Thyroid gland (tissue), 4 donors: ENCODE measurements around the gene NOCT. TPM values are rescaled to one million over a fixed set of nuclear protein-coding genes. Genes with fewer than 3 reads are reported as not detected.

Experiments used
- DNase-seq, 2 donors: peaks; one replicate each; pipeline ENCODE4 v3.0.0-alpha.2; 2019
- H3K27ac ChIP-seq, 3 donors: fragments of 200-600 bp; sonication (generic); 1 replicate in 2 of 3; 2 replicates in 1 of 3; pipeline ENCODE4 v1.5.1; 2016 to 2019; ENCODE audit warnings: mild to moderate bottlenecking in 1 of 3, moderate library complexity in 1 of 3
- H3K27me3 ChIP-seq: fragments of 200-600 bp; sonication (generic); one replicate; pipeline ENCODE4 v1.5.1; 2019
- H3K36me3 ChIP-seq, 2 donors: fragments of 200-600 bp; sonication (generic); one replicate each; pipeline ENCODE4 v1.5.1; 2016 to 2019
- H3K4me1 ChIP-seq, 2 donors: fragments of 200-600 bp; sonication (generic); one replicate each; pipeline ENCODE4 v1.5.1; 2017 to 2019
- H3K4me3 ChIP-seq, 3 donors: fragments of 200-600 bp; sonication (generic); replicated peaks in 1 of 3; 1 replicate in 2 of 3; 2 replicates in 1 of 3; pipeline ENCODE4 v1.5.1; 2016; ENCODE audit warnings: mild to moderate bottlenecking in 1 of 3
- H3K9me3 ChIP-seq: fragments of 200-600 bp; sonication (generic); one replicate; pipeline ENCODE4 v1.5.1; 2017
- CTCF ChIP-seq, 6 experiments: fragments of 200-600 bp in 3 of 6; fragments of 450-650 bp in 3 of 6; sonication (generic) in 3 of 6; IDR thresholded peaks; one replicate each; pipeline ENCODE4 v1.5.1; 2016 to 2019; ENCODE audit warnings: antibody characterized with exemption in 6 of 6, mild to moderate bottlenecking in 2 of 6, inconsistent platforms in 1 of 6, moderate library complexity in 1 of 6
- POLR2A ChIP-seq, 2 donors: fragments of 450-650 bp; IDR thresholded peaks; one replicate each; pipeline ENCODE4 v1.6.1; 2017; ENCODE audit warnings: antibody characterized with exemption in 2 of 2, mild to moderate bottlenecking in 2 of 2, moderate library complexity in 1 of 2
- WGBS, 2 donors: methylation state at CpG; one replicate each; pipeline ENCODE4 v1.1.5; 2017; 5-methylcytosine and 5-hydroxymethylcytosine counted together
- intact Hi-C: fragments of 100-400 bp; cut with DNase I; formaldehyde crosslinking; loops from one replicate; pipeline ENCODE4 v1.15.1; 2023
- total RNA-seq, 4 donors: library from RNA; depleted of rRNA; stranded (reverse); fragments of >200 nt; gene quantifications; one replicate each; pipeline ENCODE4 v1.2.3, GENCODE V29; 2016

The NOCT gene
- total RNA-seq, 4 donors from 2014 or later, result 4.0 to 11.5 (median 6.6) TPM

GRCh38 chr4:139060591-139060990, 45.0 kb downstream of the NOCT start:
- 82 to 95% methylated on average over 3 of the region's 3 CpGs for WGBS, 2 donors
- no peak overlapping the region for H3K4me3 ChIP-seq
- H3K4me1 ChIP-seq, result no peaks in the 10 kb centered on the region
- TF ChIP-seq POLR2A (IDR thresholded peaks at IDR 0.05), result no peak
- TF ChIP-seq CTCF (IDR thresholded peaks at IDR 0.05), result no peak
- peaks cover 27 to 45% of the 10 kb centered on the region in 2 donors for H3K36me3 ChIP-seq
- no peaks in the 10 kb centered on the region for H3K9me3 ChIP-seq
- H3K27me3 ChIP-seq, result no peaks in the 10 kb centered on the region
- no peak for DNase-seq
- no peak overlapping the region for H3K27ac ChIP-seq
- intact Hi-C loops, result no loop called here

GRCh38 chr4:139076016-139076744, 60.6 kb downstream of the NOCT start:
- WGBS, 2 donors, result 95 to 97% methylated on average over 1 of the region's 1 CpG
- TF ChIP-seq POLR2A (IDR thresholded peaks at IDR 0.05) (no peak), CTCF (IDR thresholded peaks at IDR 0.05) (no peak)
- DNase-seq, result no peak
- Histone ChIP-seq H3K27ac (no peak overlapping the region), H3K4me1 (peaks cover 7 to 19% of the 10 kb centered on the region in 2 donors), H3K4me3 (no peak overlapping the region), H3K9me3 (no peaks in the 10 kb centered on the region), H3K27me3 (no peaks in the 10 kb centered on the region), H3K36me3 (peaks cover 9% of the 10 kb centered on the region in 2 donors)
- intact Hi-C loops, result no loop called here

GRCh38 chr4:139077567-139078355, 62.2 kb downstream of the NOCT start:
- intact Hi-C loops, result no loop called here
- Histone ChIP-seq H3K36me3 (peaks cover 0 to 2% of the 10 kb centered on the region in 2 donors), H3K4me1 (peaks cover 14 to 26% of the 10 kb centered on the region in 2 donors), H3K27ac (peak overlapping the region in 1 of 3 donors; percentile 1), H3K4me3 (no peak overlapping the region), H3K27me3 (no peaks in the 10 kb centered on the region), H3K9me3 (no peaks in the 10 kb centered on the region)
- no peak for DNase-seq
- TF ChIP-seq POLR2A (IDR thresholded peaks at IDR 0.05), result no peak
- no peak for TF ChIP-seq CTCF (IDR thresholded peaks at IDR 0.05)
- WGBS, 2 donors, result 78 to 81% methylated on average over 1 of the region's 1 CpG

- 91 to 96% methylated on average over 4 of the region's 4 CpGs for WGBS, 2 donors
- H3K4me1 ChIP-seq, result peaks cover 14 to 26% of the 10 kb centered on the region in 2 donors
- TF ChIP-seq POLR2A (IDR thresholded peaks at IDR 0.05), result no peak
- no peak for TF ChIP-seq CTCF (IDR thresholded peaks at IDR 0.05)
- DNase-seq, result no peak
- no peaks in the 10 kb centered on the region for H3K36me3 ChIP-seq
- H3K27ac ChIP-seq, result no peak overlapping the region
- intact Hi-C loops, result no loop called here
- no peaks in the 10 kb centered on the region for H3K9me3 ChIP-seq
- no peak overlapping the region for H3K4me3 ChIP-seq
- no peaks in the 10 kb centered on the region for H3K27me3 ChIP-seq
Measured at GRCh38 chr4:139078926-139079325, 63.3 kb downstream of the NOCT start.
